ENCODE data around the gene ZNF396.

DNA sequence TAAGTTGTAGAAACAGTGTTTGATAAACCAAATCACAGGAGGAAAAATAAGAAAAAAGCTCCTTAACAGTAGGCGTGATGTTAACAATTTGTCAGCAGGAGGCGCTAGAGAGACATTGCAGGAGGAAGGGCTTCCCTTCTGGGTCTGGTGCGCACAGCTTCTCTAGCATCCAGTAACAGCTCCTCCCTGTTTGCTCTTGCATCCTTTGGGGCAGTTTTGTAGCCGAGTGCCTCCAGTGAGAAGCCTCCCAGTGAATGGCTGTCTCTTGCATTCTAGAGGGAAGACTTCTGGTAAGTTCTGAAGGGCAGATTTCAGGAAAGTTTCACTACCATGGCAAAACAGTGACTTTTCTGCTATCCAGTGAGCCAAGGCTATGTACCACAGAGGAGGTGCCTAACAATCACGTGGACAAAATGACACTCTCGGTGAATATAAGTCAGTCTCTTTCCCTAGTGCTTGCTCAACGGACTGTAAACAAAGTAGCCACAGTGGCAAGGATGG is 9.5 kb upstream of the ZNF396 start:
- TF ChIP-seq, protein P1, sequence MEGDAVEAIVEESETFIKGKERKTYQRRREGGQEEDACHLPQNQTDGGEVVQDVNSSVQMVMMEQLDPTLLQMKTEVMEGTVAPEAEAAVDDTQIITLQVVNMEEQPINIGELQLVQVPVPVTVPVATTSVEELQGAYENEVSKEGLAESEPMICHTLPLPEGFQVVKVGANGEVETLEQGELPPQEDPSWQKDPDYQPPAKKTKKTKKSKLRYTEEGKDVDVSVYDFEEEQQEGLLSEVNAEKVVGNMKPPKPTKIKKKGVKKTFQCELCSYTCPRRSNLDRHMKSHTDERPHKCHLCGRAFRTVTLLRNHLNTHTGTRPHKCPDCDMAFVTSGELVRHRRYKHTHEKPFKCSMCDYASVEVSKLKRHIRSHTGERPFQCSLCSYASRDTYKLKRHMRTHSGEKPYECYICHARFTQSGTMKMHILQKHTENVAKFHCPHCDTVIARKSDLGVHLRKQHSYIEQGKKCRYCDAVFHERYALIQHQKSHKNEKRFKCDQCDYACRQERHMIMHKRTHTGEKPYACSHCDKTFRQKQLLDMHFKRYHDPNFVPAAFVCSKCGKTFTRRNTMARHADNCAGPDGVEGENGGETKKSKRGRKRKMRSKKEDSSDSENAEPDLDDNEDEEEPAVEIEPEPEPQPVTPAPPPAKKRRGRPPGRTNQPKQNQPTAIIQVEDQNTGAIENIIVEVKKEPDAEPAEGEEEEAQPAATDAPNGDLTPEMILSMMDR (conservative IDR thresholded peaks at IDR 0.05) = peak; percentile 93
- no peak for TF ChIP-seq ZFX (IDR thresholded peaks at IDR 0.05)
